GM19455 (cell line): ENCODE results near the gene C20orf141.
"Not testable (repeated sequence)": the region's sequence is repeated elsewhere in the genome, so short reads cannot be mapped to it uniquely, and the experiment has no call there.

Experiments
- ATAC-seq: cut with Tn5 transposase; IDR thresholded peaks from one replicate; pipeline ENCODE4 v1.9.1; 2021; ENCODE audit not compliant: unreplicated experiment

Gene C20orf141

DNA sequence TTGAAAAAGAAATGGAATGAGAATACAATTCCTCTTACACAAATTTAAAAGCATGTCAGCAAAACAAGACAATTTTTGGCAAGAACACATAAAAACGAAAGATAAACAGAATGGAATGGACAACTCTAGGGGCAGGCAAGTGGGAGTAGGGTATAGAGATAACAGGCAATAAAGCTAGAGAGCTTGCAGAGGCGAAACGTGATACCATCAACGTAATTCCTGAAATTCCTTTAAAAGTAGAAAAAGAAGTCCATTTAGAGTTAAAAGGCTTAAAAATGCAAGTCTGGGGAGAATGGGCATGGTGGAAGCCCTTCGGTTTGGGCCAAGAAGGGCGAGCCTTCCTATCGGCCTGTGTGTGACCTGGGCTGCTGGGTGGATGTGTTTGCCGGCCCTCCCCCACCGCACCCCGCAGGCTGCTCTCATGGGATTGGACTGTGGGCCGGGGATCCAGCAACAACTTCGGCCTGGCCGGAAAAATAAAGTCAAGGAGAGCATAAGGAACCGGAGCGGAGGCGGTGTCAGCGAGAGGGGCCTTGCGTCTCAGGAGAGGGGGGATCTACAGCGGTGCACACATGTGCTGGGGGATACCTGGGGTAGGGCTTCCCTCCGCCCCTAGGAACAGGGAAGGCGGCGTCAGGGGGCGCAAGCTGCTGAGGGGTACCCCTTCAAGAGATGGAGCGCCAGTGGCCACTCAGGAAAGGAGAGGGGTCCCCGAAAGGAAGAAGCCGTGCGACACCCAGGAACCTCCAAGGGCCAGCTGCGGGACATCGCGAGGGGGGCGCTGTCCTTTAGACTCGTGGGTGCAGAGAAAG is 5.5 kb downstream of the C20orf141 start:
- no peak for ATAC-seq

DNA sequence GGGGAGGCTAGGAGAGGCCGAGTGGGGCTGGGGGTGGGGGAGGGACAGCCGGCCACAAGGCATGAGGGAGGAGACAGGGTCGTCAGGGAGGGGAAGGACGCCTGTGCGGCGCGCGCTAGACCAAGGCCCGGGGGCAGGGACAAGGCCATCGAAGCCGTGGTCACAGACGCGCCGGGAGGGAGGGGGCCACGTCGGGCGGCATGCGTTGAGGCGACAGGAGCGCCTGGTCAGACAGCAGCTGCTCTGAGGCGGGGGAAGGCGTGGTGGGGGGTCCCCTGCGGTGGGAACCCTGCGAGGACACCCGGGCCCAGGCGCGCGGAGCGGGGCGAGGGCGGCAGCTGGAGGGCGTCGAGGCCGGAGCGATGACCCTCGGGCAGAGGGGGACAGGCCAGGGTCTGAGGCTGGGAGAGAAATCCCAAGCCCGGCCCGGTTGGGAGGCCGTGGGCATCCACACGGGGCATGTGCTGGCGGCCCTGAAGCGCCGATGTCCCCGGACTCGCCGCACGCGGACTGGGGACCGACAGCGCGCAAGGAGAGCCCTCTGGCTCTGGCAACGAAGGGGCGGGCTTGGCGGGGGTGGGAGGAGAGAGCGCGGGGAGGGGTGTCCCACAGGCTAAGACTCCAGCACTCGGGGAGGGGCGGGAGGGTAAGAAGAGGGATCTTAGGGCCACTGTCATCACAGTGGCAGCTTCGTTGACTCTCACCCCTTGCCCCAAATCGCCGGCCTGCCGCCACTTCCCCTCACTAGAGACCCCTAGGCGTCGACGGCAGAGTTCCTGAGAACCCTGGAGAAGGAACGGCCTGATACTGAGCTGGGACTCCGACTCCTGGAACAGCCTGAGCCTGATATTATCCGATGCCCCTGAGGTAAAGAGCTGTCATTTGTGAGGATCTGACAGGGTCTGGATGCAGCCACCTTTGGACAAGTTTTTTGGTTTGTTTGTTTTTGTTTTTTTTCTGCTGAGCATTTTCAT is 6.4 kb downstream of the C20orf141 start:
- no peak for ATAC-seq

DNA sequence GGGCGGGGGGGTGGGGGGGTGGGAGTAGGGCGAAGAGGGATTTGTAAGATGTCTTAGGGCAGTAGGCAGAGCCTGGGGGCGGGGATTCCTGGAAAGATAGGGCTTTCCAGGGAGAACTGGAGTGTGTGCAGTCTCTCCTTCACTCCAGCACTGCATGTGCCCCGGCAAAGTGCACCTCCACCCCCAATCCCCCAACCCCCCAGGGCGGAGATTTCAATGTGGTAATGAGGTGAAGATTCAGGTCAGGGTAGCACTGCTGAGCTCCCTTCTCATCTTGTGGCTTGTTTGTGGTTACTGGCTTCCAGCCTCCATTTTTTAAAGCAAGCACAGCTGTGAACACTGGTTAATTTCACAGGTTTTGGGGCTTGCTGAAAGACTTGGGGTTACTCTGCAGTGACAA is 7.3 kb downstream of the C20orf141 start:
- no peak for ATAC-seq

DNA sequence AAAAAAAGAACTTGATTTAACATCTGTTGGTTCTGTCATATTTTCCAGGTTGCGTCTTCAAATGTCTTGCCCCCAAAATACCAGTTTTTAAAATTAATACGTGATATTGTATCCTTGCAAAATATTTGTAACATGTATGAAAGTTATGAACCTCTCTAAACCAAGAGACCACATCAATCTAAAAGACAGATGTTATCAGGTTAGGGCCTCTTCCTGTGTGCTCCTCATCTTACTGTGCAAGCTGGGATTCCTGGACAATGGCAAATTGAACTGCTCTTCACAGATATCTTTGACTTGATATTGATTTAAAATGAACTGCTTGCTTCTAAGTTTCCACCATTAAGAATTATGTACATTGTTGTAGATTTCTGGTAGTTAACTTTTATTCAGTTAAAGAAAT is 11.0 kb downstream of the C20orf141 start:
- ATAC-seq: no peak

DNA sequence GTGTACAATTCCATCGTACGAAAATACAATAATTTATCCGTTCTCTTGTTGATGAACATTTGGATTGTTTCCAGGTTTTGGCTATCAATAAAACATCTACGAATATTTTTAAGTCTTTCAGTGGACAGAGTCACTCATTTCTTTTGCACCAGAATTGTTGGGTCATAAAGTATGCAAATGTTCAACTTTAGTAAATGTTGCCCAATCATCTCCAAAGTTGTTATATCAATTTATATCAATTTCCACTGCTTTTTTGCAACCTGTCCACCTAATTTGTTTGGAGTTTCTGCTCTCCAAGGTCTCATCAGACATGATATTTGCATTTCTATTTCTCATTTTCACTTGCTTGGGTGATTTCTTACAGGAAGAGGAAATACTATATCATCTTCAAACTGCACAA is 11.9 kb downstream of the C20orf141 start:
- no peak for ATAC-seq

DNA sequence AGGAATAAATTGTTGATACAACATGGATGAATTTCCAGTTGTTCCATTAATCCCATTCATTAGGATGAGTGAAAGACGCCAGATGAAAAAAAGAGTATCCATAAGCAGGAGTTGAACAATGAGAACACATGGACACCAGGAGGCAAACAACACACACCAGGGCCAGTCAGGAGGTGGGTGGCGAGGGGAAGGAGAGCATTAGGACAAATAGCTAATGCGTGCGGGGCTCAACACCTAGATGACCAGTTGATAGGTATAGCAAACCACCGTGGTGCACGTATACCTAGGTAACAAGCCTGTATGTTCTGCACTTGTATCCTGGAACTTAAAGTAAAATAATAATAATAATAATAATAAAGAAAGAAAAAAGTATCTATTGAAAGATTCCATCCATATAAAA is 14.6 kb downstream of the C20orf141 start:
- no peak for ATAC-seq

DNA sequence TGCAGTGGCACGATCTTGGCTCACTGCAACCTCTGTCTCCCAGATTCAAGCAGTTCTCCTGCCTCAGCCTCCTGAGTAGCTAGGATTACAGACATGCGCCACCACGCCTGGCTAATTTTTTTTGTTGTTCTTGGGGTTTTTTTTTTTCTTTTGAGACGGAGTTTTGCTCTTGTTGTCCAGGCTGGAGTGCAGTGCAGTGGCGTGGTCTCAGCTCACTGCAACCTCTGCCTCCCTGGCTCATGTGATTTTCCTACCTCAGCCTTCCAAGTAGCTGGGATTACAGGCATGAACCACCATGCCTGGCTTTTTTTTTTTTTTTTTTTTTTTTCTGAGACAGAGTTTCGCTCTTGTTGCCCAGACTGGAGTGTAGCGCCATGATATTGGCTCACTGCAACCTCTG is 16.4 kb downstream of the C20orf141 start:
- ATAC-seq: not testable (repeated sequence)

DNA sequence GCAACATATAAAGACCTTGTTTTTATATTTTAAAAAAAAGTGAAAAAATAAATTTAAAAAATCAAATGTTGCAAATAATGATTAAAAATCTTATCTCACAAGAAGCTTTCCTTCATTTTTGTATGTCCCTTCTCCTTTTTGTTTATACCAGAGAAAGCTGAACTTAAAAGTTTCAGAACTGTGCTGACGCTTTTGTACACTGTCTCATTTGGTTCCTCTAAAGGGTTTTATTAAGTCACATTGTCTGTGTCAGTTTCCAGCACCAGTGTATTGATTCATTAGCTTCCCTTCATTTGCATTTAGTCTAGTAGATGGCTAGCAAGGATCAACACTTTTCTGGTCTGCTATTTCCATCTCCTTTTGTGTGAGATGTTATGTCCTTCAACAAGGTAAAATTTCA is 19.0 kb downstream of the C20orf141 start:
- no peak for ATAC-seq

DNA sequence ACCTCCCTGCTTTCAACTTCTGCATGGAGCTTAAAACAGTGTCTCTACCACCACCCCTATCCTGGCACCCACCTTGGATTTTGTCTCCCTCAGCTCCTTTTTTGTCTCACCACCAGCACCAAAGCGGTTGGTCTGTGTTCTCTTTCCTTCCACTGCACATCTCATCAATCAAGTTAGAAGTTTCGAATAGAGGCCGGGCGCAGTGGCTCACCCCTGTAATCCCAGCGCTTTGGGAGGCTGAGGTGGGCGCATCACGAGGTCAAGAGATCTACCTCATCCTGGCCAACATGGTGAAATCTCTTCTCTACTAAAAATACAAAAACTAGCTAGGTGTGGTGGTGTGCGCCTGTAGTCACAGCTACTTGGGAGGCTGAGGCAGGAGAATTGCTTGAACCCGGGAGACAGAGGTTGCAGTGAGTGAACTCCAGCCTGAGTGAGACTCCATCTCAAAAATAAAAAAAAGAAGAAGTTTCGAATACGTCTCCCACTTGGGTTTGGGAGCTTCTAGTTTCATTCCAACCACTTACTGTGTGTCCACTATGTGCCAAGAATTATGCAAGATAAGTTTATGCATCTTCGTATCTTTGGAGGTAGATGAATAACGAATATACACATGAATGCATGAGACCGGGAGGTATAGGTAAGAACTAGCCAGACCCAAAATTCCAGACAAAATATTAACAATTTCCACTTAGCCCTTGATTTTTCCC is 19.8 kb downstream of the C20orf141 start:
- no peak for ATAC-seq

DNA sequence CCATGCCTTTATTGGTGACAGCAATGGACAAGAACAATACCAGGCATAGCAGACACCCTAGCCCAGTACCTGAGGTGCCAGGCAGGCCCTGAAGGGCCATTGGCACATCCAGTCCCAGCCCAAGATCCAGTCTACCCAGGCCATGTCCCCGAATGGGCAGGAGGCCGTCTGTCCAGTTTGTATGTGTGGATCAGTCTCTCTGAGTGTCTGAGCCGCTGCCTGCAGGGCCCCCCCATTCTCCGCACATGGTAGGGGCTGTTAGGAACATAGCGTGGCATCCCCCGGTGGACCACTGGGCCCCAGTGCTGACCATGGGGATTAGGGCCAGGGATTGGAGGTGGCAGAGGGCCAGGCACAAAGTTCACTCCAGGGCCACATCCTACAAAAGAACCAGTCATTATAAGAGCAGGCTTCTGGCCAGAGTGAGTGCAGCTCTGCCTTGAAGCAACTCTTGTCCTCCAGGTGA is 20.6 kb downstream of the C20orf141 start:
- ATAC-seq: no peak

DNA sequence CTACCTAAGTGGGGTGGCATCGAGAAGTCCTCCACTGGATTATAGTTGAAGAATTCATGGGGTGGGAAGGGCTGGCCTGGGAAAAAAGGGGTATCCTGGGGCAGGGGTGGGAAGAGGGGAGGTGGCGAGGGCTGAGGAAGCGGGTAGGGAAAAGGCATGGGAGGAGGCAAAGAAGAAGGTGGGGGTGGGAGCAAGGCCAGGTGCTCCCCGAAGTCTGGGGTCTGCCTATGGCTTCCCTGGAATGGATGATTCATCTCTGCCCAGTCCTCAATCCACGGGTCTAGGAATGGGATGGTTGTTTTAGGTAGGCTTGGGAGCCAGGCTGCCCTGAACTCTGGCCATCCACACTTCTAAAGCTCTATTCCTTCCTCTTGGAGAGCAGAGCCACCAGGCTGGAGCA is 21.2 kb downstream of the C20orf141 start:
- no peak for ATAC-seq

DNA sequence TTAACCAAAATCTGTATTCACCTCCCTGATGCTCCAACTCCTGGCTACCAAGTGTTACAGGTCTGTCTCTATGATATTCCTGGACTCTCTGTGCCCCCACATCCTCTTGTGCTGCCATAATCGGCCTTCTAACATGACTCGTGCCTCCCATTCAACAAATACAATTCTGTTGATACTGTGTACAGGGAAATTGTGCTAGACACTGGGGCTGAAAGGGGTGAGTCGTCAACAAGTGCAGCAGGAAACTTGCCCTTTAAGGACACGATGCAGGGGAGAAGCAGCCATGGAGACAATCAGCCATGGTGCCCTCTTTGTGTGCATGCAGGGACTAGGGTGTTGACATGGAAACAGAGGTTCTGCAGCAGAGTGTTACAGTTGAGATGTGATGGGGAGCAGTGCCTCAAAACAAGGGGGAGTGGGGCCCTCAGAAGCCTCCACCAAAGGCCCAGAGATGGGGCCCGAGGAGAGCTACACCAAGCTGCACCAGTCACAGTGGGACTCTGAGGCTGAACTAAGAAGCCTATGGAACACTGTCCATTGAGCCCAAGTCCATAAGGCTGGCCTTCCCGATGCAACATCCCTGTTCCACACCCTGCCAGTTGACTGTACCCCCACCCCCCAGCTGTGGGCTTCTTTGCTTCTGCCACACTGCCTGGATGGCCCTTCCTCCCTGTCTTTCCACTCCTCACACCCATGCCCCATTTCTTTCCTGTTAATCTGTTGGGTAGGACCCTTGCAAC is 22.6 kb downstream of the C20orf141 start:
- no peak for ATAC-seq

DNA sequence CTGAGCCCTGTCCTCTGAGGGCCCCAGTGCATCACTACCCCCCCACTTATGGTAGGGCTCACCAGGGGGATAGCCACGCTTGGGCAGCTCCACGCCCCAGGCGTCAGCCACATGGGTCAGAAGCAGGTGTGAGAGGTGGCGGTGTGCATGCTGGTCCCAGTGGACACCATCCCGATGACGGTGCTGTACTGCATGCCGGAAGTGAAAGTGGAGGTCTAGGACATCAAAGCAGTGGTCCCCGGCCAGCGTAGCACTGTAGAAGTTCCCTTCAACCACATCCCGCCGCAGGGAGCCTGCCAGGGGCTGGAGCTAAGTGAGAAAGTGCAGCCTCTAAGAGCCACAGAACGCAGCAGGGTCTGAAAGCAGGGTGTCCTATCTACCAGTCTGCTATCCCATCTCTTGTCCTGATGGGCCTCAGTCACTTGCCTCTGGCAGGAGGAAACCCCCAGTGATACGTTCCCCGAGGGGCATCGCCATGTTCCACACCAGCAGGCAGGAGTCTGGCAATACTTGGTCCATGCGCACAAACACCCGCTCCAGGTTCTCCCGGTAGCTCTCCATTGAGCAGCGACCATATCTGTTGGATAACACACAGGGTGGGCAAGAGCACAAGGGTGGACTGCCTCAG is 23.5 kb downstream of the C20orf141 start:
- ATAC-seq: no peak

DNA sequence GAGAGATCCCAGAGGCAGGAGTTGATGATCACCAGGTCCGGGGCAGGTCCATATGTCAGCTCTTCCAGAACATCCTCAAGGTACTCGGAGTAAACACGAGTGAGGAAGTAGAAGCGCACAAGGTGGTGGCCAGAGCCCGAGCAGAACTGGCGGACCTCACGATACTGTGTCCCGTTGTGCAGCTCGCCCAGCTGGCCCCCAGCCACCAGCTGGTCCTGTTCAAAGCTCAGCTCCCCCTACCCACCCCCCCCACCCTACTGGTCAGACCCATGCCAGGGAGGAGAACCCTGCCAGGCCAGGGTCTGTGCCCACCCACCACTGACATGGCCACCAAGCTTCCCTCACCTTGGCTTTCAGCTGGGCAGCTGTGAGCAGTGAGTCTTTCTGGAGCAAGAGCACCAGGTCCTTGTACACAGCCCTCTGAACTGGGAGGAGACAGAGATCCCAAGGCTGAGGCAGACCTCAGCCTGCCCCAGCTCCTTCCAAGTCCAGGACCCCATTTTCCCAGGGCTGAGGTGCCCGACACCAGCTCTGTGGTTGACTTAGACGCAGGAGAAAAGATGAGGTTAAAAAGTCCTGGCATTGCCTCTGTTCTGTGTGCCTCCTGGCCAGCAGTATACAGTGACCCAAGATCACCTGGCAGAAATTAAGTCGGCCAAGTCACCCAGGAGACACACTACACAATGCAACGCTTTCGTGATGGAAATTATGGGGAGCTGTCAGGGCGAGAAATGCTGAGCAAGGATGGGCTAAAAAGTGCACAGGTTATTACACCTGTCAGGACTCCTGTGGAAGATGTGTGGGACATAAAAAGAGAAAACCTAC is 24.3 kb downstream of the C20orf141 start:
- no peak for ATAC-seq

DNA sequence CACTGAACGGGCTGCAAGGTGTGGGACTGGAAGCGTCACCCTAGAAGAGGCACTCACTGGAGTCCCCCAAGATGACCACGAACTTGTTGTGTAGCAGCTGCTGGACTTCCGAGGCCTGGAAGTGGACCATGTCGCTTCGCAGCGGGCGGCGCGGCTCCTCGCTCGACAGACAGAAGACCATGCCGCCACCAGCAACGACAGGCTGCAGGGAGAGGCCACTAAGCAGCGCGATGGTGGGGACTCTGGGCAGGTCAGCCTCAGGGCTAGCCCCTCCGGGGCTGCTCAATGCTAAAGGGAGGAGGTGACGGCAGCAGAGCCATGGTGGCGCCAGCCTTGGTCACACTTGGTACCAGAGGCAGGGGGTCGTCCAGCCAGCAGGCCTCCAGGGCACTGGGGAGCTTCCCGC is 24.9 kb downstream of the C20orf141 start:
- ATAC-seq: no peak

DNA sequence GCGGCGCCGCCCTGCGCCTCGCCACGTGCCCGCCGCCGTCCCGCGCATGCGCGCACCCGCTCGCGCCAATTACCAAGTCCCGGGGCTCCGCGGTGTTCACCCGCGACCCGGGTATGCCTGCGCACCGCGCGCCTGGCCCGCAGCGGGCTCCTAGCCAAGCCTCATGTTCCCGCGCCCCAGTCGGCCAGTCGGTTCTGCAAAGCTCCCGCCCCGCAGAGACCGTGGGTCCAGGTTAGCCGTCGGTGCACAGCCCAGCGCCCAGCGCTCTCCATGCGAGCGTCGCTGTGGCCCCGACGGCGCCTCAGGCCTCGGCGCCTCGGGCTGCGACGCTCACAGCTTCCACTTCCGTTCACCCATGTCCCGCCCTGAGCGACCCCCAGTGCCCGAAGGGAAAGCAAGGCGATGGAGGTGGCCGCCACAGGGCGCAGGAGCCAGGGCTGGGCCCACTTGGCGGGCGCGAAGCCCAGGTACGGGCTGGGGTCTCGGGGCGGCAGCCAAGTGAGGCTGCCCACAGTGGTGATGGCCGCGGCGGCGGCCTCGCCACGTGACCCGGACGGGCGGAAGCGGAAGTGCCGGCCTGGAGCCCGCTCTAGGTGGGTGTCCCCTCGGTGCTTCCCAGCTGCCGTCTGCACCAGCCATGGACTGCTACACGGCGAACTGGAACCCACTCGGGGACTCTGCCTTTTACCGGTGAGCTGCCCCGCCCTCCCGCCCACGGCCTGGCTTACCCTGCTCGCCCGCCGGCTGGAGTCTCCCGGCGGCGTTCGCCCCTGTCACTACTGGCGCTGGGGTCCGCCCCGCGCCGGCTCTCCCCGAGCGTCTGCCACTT is 25.6 kb downstream of the C20orf141 start, which contains the start of the genes PCED1A and VPS16:
PCED1A (minus strand) TSS at position 518 of the 829 bp plus-strand sequence. CDS start 743 bp downstream, outside the sequence.
VPS16 (plus strand) TSS at position 608 of the 829 bp plus-strand sequence; CDS start at position 638, 30 bp downstream.
- ATAC-seq: peak; percentile 99

DNA sequence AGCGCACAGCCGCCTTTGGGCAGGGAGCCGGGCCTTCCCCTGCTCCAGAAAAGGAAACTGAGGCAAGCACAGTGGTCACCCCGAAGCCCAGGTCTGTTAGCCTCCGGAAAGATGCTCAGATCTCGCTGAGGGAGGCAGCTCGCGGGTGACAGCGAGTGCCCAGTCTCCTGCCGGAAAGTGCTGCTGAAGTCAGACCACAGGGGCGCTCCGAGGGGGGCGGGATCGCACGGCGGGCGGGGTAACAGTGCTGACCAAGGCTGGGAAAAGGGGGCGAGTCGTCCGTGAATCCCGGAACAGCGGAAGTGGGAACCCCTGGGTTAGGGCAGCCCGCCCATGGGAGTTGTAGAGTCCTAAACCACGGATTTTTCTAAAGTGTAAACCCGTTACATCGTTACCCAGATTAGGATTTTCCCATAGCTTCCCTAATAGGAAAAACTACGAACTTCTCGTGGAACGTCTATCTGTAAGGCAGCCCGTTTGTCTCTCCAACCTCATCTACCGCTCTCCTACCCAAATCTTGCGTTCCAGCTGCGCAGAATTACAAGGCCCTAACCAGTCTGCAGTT is 26.3 kb downstream of the C20orf141 start:
- peak; percentile 44 for ATAC-seq

DNA sequence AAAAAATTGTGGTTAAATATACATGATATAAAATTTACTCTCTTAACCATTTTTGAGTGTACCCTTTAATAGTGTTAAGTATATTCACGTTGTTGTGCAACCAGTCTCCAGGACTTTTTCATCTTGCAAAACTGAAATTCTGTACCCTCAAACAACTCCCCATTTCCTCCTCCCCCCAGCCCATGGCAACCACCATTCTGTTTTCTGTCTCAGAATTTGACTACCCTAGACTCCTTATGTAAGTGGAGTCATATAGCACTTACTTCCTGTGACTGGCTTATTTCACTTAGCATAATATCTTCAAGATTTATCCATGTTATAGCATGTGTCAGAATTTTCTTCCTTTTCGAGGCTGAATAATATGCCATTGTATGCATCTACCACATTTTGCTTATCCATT is 30.8 kb downstream of the C20orf141 start:
- ATAC-seq: no peak
